HepG2 (cell line): ENCODE data around the gene PIGC. TPM values are rescaled to one million over a fixed set of nuclear protein-coding genes. Genes with fewer than 3 reads are reported as not detected.

Experiments used
- BORCS8-MEF2B ChIP-seq: sonication (generic); formaldehyde crosslinking; IDR thresholded peaks from 2 replicates; pipeline ENCODE4 v1.8.0; 2022; ENCODE audit warnings: mild to moderate bottlenecking, missing genetic modification reagents
- EEA1 ChIP-seq: sonication (generic); formaldehyde crosslinking; IDR thresholded peaks from 2 replicates; pipeline ENCODE4 v1.5.1; 2020; ENCODE audit warnings: mild to moderate bottlenecking, missing genetic modification reagents, borderline replicate concordance
- EZH2 ChIP-seq: conservative IDR thresholded peaks from 2 replicates; pipeline ENCODE4 v1.6.1; 2012; ENCODE audit warnings: mild to moderate bottlenecking, low read depth, low read length, moderate library complexity
- HDAC6 ChIP-seq: fragments of 200-600 bp; sonication (generic); IDR thresholded peaks from 2 replicates; pipeline ENCODE4 v1.7.0; 2017; ENCODE audit warnings: mild to moderate bottlenecking, antibody characterized with exemption, low read length, low read depth
- KLF15 ChIP-seq: sonication (generic); formaldehyde crosslinking; IDR thresholded peaks from 2 replicates; pipeline ENCODE4 v1.8.1; 2023; ENCODE audit warnings: borderline replicate concordance, mild to moderate bottlenecking, inconsistent platforms, missing genetic modification reagents, mixed read lengths
- LCORL ChIP-seq, 2 experiments: fragments of 450-650 bp in 1 of 2; sonication (generic) in 1 of 2; formaldehyde crosslinking in 1 of 2; IDR thresholded peaks; 2 replicates each; pipeline versions ENCODE4 v1.5.0 to v1.6.1; 2017 to 2020; ENCODE audit warnings: antibody characterized with exemption in 1 of 2, missing genetic modification reagents in 1 of 2
- MAX ChIP-seq: IDR thresholded peaks from 2 replicates; pipeline ENCODE4 v1.6.1; 2012; ENCODE audit warnings: inconsistent platforms
- MBNL3 ChIP-seq: fragments of 250-450 bp; sonication (Bioruptor Pico); conservative IDR thresholded peaks from 2 replicates; pipeline ENCODE4 v1.8.0; 2022; ENCODE audit warnings: mild to moderate bottlenecking, inconsistent platforms
- MED13 ChIP-seq: sonication (generic); formaldehyde crosslinking; IDR thresholded peaks from 2 replicates; pipeline ENCODE4 v1.5.0; 2020; ENCODE audit warnings: missing genetic modification reagents
- NKX3-1 ChIP-seq: sonication (generic); formaldehyde crosslinking; IDR thresholded peaks from 2 replicates; pipeline ENCODE4 v1.5.0; 2020; ENCODE audit warnings: missing genetic modification reagents
- PAWR ChIP-seq: sonication (generic); formaldehyde crosslinking; IDR thresholded peaks from 2 replicates; pipeline ENCODE4 v1.4.0; 2020; ENCODE audit warnings: missing genetic modification reagents, mild to moderate bottlenecking, borderline replicate concordance
- PAXIP1 ChIP-seq: sonication (generic); formaldehyde crosslinking; conservative IDR thresholded peaks from 2 replicates; pipeline ENCODE4 v1.4.0; 2020; ENCODE audit warnings: mild to moderate bottlenecking, missing genetic modification reagents, moderate library complexity
- RAD51 ChIP-seq: fragments of 450-650 bp; IDR thresholded peaks from 2 replicates; pipeline ENCODE4 v1.6.1; 2016; ENCODE audit warnings: borderline replicate concordance
- RNF2 ChIP-seq: fragments of 450-650 bp; conservative IDR thresholded peaks from 2 replicates; pipeline ENCODE4 v1.6.1; 2016; ENCODE audit warnings: low read depth
- SKIL ChIP-seq: sonication (generic); formaldehyde crosslinking; IDR thresholded peaks from 2 replicates; pipeline ENCODE4 v1.8.0; 2022; ENCODE audit warnings: missing genetic modification reagents, mild to moderate bottlenecking, moderate library complexity, borderline replicate concordance
- SRF ChIP-seq: IDR thresholded peaks from 2 replicates; pipeline ENCODE4 v1.6.1; 2011; ENCODE audit warnings: mild to moderate bottlenecking, low read depth, low read length, moderate library complexity
- STAG1 ChIP-seq: sonication (generic); formaldehyde crosslinking; IDR thresholded peaks from 2 replicates; pipeline ENCODE4 v1.4.0; 2020; ENCODE audit warnings: missing genetic modification reagents
- TGIF2 ChIP-seq: IDR thresholded peaks from 2 replicates; pipeline ENCODE4 v1.6.1; 2016; ENCODE audit warnings: control low read depth, missing compliant biosample characterization
- ZBTB1 ChIP-seq: sonication (generic); formaldehyde crosslinking; IDR thresholded peaks from 2 replicates; pipeline ENCODE4 v1.4.0; 2020; ENCODE audit warnings: missing genetic modification reagents, borderline replicate concordance
- ZBTB7B ChIP-seq: sonication (generic); formaldehyde crosslinking; IDR thresholded peaks from 2 replicates; pipeline ENCODE4 v1.4.0; 2020; ENCODE audit warnings: missing genetic modification reagents
- ZBTB8A ChIP-seq: sonication (generic); formaldehyde crosslinking; IDR thresholded peaks from 2 replicates; pipeline ENCODE4 v1.4.0; 2020; ENCODE audit warnings: mild to moderate bottlenecking, low read depth, missing genetic modification reagents, borderline replicate concordance
- ZNF451 ChIP-seq: sonication (generic); formaldehyde crosslinking; IDR thresholded peaks from 2 replicates; pipeline ENCODE4 v1.5.0; 2020; ENCODE audit warnings: mild to moderate bottlenecking, missing genetic modification reagents
- ZNF660 ChIP-seq: sonication (generic); formaldehyde crosslinking; IDR thresholded peaks from 2 replicates; pipeline ENCODE4 v1.5.1; 2020; ENCODE audit warnings: mild to moderate bottlenecking, low read depth, missing genetic modification reagents, borderline replicate concordance
- ZNF674 ChIP-seq: sonication (generic); formaldehyde crosslinking; IDR thresholded peaks from 2 replicates; pipeline ENCODE4 v1.5.0; 2020; ENCODE audit warnings: low read depth, mild to moderate bottlenecking, missing genetic modification reagents
- ZNF839 ChIP-seq: sonication (generic); formaldehyde crosslinking; IDR thresholded peaks from 2 replicates; pipeline ENCODE4 v1.4.0; 2020; ENCODE audit warnings: missing genetic modification reagents, mild to moderate bottlenecking, borderline replicate concordance
- polyA plus RNA-seq, 8 experiments: library from polyadenylated mRNA; depleted of rRNA in 3 of 8; stranded (reverse) in 7 of 8; unstranded in 1 of 8; fragments of >200 nt; fragmentation: Illumina TruSeq in 4 of 8; extraction: Trizol in 4 of 8; gene quantifications; 2 replicates each; pipeline versions ENCODE4 v1.2.1 to v1.2.3, GENCODE V29; 2011 to 2016; ENCODE audit warnings: low read depth in 4 of 8, missing spikeins in 1 of 8, mixed read lengths in 1 of 8; ENCODE audit not compliant: insufficient read depth in 1 of 8
- total RNA-seq, 5 experiments: library from RNA; depleted of rRNA; stranded (reverse); fragments of >200 nt; fragmentation: Illumina TruSeq; extraction: Trizol; gene quantifications; 2 replicates each; pipeline ENCODE4 v1.2.3, GENCODE V29; 2016; ENCODE audit warnings: low read depth in 1 of 5

The PIGC gene
- total and polyA plus RNA-seq, 2 of the 13 experiments (the other 11 are each of a cell fraction or from before 2014, with no cell fraction given) = 26.7 to 29.5 TPM

- TF ChIP-seq KLF15 (no peak), MAX (peak; percentile 72), EZH2 (no peak), PAWR (CRISPR knock-in tag) (0 out of 2 replicates have a peak, but pooled peaks have one; percentile 32), NKX3-1 (CRISPR knock-in tag) (no peak), ZBTB7B (peak; percentile 55; the same call in 1 of the 2 replicates), RNF2 (peak; percentile 30; the same call in 1 of the 2 replicates), STAG1 (peak; percentile 72), MBNL3 (no peak), ZBTB1 (CRISPR knock-in tag) (no peak), ZNF660 (CRISPR knock-in tag) (no peak), RAD51 (no peak), ZBTB8A (CRISPR knock-in tag) (no peak), HDAC6 (no peak), TGIF2 (no peak), ZNF451 (CRISPR knock-in tag) (no peak), LCORL (IDR thresholded peaks at IDR 0.05) (no peak), LCORL (CRISPR knock-in tag; IDR thresholded peaks at IDR 0.05) (peak; percentile 80), MED13 (no peak), SKIL (no peak), PAXIP1 (CRISPR knock-in tag) (peak; percentile 46; the same call in 1 of the 2 replicates), EEA1 (CRISPR knock-in tag) (no peak), SRF (no peak), BORCS8-MEF2B (CRISPR knock-in tag) (no peak), ZNF839 (CRISPR knock-in tag) (0 out of 2 replicates have a peak, but pooled peaks have one; percentile 65), ZNF674 (CRISPR knock-in tag) (0 out of 2 replicates have a peak, but pooled peaks have one; percentile 58)
Measured at GRCh38 chr1:172443666-172444453, at the start of gene PIGC (continued).
